ENCODE data around the gene NGF.

The NGF gene

DNA sequence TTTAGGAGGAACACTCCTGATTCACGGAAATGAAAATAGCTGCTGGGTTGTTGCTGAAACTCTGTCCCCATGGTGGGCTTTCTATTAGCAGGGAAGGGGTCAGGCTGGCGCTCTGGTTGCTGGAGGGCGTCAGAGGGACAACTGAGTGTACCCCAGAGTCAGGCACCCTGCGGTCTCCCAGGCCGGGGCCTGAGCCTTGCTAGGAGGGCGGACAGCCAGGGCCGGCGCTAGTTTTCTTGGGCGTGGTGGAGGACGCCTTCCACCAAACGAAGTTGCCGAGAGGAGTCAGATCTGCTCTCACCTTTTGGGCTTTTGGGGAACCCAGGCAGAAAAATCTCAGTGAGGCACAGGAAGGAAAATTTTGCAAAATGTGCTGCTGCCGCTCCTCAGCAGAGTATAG is 54.8 kb downstream of the NGF start:
- DNase-seq (ENCODE audit: low read depth, low spot score): no peak

DNA sequence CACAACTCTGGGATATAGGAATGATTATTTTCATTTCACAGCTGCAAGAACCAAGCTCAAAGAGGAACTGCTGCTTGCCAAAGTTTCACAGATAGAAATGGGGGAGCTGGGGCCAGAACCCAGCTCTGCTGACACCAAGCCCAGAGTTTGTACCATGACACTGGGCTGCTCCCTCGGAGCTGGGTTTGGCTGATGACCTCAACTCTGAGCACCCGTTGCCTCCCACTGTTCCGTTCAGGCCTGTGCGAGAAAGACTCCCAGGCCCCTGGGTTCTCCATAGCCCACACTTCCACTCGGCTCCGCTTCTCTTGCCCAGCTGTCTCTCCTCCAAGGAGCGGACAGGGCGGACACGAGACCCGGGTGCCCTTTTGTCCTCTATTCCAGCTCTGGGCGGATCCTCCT is 55.2 kb downstream of the NGF start:
- no peak for DNase-seq (ENCODE audit: low read depth, low spot score)

DNA sequence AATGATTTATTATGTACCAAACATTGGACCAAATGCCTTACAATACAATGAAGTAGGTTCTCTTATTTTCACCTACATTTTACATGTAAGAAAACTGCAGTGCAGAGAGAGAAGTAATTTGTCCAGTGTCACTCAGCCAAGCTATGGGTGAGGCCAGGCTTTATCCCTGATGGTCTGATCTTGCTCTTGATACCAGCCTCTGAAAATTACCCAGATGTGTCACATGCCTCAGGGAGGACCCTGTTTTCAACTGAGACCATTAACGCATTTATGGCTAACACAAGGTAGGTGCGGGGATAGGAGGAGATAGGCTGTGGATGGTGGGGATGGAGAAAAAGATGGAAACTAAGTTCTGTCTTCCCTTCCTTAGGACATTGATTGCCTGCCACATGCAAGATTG is 56.9 kb downstream of the NGF start:
- DNase-seq (ENCODE audit: low read depth, low spot score): no peak

DNA sequence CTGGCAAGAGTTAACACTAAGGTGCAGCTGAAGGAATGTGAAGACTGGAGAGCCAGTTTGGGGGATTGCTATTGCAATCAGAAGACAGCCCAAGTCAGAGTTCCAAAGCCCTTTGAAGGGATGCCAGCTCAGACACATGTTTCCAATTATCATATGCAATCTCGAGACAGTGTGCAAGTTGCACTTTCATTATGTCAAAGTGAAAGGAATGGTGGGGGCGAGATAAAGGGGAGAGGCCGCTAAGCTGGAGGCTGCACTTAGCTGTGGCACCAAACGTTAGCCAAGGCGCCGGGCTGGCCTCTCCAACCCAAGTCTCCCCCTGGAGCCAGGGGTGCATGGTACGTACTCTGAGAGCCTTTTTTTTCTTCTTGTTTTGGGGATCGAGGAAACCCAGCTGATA is 58.0 kb downstream of the NGF start:
- DNase-seq (ENCODE audit: low read depth, low spot score): no peak

DNA sequence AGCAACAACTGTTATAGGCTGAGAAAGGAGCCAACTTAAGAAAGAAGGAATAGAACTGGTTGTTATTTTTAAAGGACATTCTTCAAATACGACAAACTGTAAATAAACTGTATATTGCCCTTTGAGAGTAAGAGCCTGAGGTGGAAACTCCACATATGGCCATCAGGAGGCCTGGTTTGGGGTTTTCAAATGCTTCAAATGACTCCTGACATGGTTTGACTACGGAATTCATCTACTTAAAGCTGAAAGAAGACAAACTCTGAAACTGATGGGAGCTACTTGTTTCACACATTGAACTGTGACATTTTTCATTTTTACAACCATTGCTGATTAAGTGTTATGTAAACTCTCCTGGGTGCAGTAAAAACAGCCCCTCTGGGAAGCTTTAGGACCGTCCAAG is 59.8 kb downstream of the NGF start:
- no peak for DNase-seq (ENCODE audit: low read depth, low spot score)

DNA sequence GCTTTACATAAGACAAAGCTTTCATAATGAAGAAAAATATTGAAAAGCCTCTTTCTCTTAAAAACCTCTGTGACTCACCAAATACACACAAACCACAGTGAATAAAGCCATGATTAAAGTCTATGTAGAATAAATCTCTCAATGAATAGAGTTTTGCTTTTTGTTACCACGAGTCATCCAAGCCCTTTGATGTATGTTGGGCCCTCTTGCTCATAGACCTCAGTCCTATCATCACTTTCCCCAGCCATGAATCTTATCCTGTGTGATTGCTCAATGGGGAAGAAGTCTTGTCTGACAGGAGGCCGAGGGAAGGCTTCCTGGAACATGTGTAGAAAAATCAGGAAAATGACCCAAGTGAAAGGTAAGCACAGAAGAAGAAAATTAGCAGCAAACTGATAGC is 60.8 kb downstream of the NGF start:
- no peak for DNase-seq (ENCODE audit: low read depth, low spot score)

DNA sequence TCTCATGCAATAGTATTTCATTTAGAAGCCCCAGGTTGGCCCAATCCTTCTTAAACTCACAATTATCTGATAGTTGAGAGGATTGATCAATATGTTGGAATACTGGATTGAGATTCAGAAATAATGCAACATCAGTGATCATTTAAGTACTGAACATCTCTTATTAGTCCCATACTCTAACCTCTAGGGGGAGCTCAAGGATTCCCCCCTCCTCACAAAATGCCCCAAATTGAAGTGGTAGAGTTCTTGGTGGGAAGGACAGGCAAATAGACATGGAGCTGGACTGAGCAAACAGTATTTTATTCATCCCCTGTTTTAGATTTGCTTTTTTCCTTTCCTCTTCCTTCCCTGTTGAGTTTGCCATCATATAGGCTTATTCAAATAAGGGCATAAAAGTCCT is 62.8 kb downstream of the NGF start:
- DNase-seq (ENCODE audit: low read depth, low spot score): no peak

DNA sequence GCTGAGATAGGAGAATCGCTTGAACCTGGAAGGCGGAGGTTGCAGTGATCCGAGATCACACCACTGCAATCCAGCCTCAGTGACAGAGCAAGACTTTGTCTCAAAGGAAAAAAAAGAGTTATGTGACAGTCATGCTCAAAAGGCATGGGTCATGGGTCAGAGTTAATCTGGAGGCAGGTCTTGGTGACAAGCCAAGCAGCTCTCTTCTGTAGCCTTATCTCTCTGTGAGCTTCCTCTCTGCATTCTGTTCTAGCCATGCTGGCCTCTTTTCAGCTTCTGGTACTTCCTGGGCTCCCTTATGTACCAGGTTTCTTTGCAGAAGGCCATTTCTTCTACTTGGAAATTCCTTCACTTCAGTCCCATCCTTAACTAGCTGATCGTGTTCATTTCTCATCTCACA is 63.6 kb downstream of the NGF start:
- no peak for DNase-seq (ENCODE audit: low read depth, low spot score)

DNA sequence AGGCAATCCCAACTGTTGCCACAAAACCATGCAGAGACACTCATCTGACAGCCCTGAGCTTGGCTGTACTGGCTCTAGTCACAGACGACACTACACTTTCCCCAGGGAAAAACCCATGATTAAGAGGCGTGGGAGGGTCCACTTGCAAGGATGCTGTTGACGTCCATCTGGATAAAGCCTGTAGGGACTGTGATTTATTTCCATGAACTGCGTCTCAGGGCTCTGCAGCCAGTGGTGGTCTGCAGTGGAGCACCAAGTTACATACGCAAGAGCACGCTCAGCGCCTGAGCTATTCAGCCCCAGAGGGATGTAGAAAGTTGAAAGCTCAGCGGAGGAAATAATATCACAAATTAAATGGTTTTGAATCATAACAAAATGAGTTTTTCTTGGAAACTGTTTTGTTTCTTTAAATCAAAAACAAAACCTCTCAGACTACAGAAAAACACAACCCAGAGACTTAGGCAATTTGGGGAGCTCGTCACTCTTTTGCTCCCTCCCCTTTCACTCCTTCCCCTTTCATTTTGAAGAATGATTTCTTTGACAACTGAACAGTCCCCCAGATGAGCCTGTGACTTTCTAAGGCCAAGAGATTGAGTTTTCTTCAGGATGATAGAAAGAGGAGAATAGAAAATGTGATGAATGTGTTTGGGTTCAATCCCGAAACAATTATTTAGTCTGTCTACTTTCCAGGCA is 71.2 kb downstream of the NGF start:
- no peak for DNase-seq (ENCODE audit: low read depth, low spot score)

DNA sequence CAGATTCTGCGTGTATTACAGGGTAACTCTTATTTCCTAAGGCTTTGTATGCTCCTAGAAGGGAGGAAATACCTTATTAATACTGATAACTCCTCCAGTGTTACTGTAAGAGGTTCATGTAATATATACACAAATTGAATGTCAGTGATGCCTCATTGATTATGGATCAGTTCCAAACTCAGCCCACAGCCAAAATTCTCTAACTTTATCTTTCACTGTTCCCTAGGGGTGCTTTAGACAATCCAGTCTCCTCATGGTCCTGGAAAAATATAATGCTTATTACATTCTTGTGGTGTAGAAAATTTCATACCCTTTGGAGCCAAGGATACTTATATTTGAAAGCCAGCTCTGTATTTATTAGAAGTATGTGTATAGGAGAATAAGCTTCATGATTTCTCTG is 73.0 kb downstream of the NGF start:
- no peak for DNase-seq (ENCODE audit: low read depth, low spot score)

DNA sequence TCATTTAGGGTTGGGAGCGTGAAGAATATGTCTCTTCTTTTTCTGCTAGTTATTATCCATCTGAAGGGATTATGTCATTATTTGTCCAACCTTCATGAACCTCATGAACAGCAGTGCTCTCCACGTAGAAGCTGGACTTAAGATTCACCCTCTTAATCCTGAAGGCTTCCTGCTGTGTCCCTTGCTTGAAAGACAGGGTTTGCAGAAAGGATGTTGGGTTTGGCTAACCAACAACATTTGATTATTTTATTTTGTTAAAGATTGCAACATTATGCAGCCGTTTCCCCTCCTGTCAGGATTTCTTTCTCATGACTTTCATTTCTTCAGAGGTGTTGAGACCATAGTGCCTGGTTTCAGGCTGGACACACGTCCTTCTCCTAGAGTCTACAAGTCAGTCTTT is 75.2 kb downstream of the NGF start:
- DNase-seq (ENCODE audit: low read depth, low spot score): no peak

DNA sequence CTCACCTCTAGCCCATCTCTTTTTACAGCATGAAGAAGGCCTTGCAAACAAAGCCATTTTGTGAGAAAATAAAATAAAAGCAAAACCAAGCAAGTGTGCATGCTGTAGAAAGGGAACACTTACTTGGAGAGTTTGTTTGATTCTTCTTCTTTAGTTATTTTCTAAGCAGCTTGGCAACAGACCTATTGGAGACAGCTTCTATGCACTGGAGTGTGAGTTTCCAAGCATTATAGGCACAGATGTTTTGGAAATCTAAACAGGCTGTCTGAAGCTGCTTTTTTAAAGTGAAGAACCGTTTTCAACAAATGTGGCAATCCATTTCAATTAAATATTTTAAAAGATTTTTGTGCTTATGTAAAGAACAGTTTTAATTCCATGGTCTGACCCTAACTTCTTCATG is 76.6 kb downstream of the NGF start:
- no peak for DNase-seq (ENCODE audit: low read depth, low spot score)

DNA sequence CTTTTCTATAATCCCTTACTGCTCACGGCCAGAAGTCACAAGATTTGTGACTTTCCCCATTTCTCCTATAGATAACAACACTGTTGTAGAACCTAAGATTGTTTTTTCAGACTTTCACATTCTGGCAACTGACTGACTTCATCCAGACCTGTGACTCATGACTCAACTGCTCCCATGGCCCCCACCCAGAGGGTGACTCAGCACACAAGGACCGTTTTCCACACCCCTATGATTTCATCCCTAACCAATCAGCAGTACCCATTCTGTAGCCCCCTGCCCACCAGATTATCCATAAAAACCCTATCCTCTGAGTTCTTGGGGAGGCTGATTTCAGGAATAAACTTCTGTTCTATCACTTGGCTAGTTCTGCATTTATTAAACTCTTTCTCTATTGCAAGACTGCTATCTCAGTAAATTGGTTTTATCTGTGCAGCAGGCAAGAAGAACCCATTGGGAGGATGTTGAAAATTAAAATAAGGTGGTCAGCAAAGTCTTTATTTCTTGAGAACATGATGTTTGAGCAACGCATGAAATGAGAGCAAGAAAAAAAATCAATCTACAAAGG is 79.7 kb downstream of the NGF start:
- DNase-seq (ENCODE audit: low read depth, low spot score): no peak

DNA sequence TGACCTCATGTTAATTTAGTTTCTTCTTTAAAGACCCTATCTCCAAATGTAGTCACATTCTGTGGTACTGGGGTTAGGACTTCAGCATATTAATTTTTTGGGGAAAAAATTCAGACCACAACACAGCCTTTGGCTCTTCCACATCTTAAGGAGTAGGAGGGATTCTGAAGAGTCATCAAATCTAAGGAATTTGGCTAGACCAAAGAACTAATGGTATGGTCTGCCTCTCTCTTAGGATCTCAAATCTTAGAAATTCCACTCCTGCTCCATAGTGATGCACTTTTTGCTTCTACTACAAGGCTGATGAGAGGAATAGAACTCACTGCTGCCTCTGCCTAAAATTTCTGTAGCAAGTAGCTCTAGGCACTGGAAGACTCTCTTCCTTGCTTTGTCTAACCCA is 80.5 kb downstream of the NGF start:
- no peak for DNase-seq (ENCODE audit: low read depth, low spot score)

DNA sequence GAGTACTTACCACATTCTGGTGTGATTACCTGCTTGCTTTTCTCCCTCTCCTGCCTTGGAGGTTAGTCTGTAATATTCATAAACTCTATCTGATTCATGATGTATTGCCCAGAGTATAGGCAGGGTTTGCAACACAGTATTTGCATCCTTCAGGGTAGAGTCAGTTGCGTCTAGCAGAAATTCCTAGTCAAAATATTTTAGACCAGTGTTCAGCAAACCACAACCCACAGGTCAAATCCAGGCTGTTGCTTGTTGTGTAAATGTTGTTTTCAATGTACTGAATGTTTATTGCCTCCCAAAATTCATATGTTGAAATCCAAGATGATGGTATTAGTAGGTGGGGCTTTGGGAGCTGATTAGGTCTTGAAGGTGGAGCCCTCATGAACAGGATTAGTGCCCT is 82.9 kb downstream of the NGF start:
- DNase-seq (ENCODE audit: low read depth, low spot score): no peak

DNA sequence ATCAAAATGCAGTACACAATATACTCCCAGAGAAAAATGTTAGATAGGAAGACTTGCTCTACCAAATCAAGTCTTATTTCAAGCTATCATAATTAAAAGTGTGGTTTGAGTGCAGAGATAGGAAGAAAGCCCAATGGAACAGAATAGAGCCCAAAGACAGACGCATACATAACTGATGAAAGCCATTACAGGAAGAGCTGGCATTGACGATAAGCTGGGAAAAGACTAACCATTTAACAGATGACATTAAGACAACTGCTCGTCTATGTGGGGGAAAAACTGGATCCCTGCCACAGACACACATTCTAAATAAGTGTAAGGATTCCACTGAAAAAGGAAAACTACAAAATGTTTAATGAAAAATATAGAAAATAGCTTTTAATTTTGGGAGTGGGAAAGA is 85.5 kb downstream of the NGF start:
- no peak for DNase-seq (ENCODE audit: low read depth, low spot score)

DNA sequence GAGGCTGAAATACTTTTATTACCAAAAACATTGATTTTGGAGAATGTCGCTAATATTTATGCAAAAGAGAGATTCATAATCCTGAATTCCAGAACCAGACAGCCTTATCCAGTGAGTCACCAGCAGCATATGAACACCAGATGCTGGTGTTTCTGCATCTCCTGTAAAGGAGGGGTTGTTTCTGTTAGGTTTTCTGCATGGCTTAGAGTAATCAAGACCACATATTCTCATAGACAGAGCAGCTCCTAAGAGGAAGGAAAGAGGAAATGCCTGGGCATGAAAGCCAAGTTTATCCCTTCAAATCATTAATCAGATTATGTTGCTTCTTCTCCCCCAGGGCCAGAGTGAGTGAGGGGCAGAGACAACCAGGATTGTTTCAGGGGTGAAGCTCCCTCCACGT is 86.2 kb downstream of the NGF start:
- no peak for DNase-seq (ENCODE audit: low read depth, low spot score)

DNA sequence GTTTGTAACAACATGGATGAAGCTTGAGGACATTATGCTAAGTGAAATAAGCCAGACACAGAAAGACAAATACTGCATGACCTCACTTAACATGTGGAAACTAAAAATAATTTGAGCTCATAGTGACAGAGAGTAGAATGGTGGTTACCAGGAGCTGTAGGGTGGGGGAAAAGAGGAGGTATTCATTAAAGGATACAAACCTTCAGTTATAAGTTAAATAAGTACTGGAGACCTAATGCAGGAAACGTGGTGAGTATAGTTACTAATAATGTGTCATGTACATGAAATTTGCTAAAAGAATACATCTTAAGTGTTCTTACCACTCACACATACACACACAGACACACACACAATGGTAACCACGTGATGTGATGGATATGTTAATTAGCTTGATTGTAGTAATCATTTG is 86.7 kb downstream of the NGF start:
- DNase-seq (ENCODE audit: low read depth, low spot score): no peak

DNA sequence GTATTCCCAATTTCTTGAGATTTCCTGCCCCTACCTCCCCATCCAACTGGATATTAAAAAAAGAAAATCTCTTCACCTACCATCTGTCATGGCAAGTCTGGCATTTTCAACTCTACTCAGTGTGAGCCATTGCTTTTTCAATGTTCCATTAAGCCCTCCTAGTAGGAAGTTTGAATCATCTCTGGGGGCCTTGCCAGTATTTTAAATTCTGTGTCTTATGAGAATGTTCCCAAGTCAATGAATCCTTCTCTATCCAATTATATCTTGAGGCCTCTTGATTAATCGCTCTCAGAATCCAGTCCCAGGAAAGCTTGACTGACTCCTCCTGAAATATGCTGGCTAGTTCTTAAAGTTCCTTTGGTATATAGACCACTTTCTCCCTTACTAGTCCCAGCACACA is 91.5 kb downstream of the NGF start:
- DNase-seq (ENCODE audit: low read depth, low spot score): no peak

DNA sequence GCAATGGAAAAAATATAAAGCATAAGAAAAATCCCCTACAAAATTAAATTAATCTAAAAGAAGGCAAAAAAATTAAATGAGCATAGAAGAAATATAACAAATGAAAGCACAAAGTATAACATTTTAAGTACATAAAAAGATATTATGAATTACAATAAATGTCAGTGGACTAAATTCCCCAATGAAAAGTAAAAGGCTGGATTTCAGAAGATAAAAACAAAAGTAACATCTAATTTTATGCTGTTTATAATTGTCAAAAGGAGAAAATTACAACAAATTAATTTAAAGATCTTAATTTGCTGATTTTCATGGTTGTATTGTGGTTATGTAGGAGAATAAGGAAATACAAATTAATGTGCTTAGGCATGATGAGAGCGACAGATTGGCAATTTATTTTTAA is 92.8 kb downstream of the NGF start:
- DNase-seq (ENCODE audit: low read depth, low spot score): no peak

DNA sequence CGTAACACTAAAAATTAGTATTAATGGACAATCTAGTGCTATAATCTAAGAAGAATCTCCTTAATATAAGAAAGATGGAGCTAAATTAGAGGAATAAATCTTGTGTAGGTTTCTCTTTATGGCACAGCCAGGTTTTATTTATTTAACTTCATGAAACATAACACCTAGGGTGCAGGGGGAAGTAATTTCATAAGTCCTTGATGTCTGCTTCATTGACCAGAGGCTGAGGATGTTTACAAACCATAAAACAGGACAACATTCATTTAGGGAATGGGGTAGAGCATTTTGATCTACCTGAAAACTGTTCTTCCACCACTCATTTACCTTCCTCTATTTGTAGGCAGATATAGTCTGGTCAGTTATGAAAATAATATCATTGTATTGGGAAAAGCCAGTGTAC is 95.5 kb downstream of the NGF start:
- no peak for DNase-seq (ENCODE audit: low read depth, low spot score)

DNA sequence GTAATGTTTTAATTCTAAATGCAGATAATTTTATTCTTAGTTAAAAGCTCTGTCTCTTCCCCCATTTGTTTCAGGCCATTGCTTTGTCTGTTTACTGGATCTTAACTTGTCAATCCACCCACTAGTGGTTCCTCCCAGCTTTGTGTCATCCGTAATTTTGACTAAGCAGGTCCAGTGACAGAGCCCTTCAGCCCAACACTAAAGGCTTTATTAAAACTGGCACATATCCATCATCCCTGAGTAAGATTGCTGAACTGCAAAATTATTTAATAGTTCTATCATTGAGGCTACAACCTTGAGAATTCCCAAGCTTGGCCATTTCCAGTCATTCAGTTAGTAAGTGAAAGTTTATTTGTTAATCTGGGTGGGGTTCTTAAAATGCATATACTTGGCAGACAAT is 96.7 kb downstream of the NGF start:
- no peak for DNase-seq (ENCODE audit: low read depth, low spot score)

DNA sequence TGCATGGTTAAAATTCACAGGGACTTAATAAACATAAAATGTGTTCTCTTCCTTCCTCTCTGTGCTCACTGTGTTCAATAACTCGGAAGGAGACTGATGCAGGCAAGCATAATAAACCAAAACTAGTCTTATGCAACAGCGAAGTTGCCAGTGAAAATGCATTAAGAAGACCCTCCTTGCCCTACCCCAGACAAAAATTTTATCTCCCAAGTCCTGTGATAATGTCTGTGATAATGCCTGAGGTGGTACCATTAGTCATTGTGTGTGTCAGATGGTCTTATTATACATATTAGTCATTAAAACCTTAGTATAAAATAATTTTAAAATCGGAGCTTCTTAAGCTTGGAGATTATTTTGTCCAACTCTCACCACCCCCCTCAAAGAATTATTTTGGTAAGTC is 97.8 kb downstream of the NGF start:
- DNase-seq (ENCODE audit: low read depth, low spot score): no peak

DNA sequence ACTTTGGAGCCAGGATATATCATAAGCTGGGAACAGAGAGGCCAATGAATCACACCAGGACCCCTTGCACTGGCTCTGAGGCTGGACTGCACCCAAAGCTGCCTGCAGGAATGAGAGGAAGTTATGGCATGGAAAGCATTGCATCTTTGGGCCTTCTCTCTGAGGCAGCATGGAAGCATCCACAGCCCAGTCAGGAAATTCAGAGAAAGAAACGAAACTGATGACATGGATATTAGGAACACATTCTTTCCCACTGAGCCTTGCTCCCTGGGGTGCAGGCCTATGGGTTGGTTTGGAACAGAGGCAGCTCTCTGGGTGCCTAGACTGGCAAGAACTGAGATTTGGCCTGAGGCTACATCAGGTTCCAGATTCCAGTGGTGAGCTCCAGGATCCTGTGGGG is 98.6 kb downstream of the NGF start:
- no peak for DNase-seq (ENCODE audit: low read depth, low spot score)
